Stimulated activated memory B cell treated with anti-CD40 and anti-IgM and Interleukin-4, amounts not matched to agents 10 μg/mL and 1 μg/mL and 100 μg/mL, for 72 hours (primary cell): ENCODE data around the gene MYPN.

Experiments used
- ATAC-seq: fragments of 150-1000 bp; cut with Tn5 transposase; 2 replicates; pipeline ENCODE4 v1.10.0; 2021
- H3K27ac Mint-ChIP-seq: one replicate; pipeline ENCODE4 v1.8.0; 2022; ENCODE audit warnings: mild to moderate bottlenecking, mixed read lengths
- H3K27me3 Mint-ChIP-seq: one replicate; pipeline ENCODE4 v1.8.0; 2022; ENCODE audit warnings: mixed read lengths
- H3K36me3 Mint-ChIP-seq: one replicate; pipeline ENCODE4 v1.8.0; 2022; ENCODE audit warnings: mixed read lengths
- H3K4me1 Mint-ChIP-seq: one replicate; pipeline ENCODE4 v1.8.0; 2022; ENCODE audit warnings: mixed read lengths
- H3K4me3 Mint-ChIP-seq: one replicate; pipeline ENCODE4 v1.8.0; 2022; ENCODE audit warnings: mild to moderate bottlenecking, moderate library complexity, mixed read lengths
- H3K9me3 Mint-ChIP-seq: one replicate; pipeline ENCODE4 v1.8.0; 2022; ENCODE audit warnings: mixed read lengths

The MYPN gene

DNA sequence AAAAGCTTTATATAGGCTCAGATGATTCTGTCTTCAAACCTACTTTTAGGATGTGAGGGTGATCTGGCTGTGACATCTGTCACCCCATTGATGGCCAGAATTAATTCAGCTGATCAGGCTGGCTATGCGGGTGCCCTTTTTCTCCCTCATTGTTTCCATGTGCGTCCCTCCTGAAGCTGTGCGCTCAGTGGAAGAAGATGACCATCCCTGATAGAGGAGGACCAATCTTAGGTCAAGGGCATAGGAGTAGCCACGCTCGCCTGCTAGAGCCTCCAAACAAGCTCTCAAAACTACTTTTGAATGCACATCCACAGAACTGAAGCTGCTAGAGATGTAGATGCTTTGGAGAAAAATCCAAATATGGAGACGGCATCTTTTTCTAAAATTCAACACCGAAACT, 48.7 kb downstream of the MYPN start:
- ATAC-seq = no peak
- Mint-ChIP-seq H3K27me3 (no peaks in the 10 kb centered on the region), H3K27ac (no peak overlapping the region), H3K4me1 (no peaks in the 10 kb centered on the region), H3K9me3 (no peaks in the 10 kb centered on the region), H3K4me3 (no peak overlapping the region), H3K36me3 (no peaks in the 10 kb centered on the region)

DNA sequence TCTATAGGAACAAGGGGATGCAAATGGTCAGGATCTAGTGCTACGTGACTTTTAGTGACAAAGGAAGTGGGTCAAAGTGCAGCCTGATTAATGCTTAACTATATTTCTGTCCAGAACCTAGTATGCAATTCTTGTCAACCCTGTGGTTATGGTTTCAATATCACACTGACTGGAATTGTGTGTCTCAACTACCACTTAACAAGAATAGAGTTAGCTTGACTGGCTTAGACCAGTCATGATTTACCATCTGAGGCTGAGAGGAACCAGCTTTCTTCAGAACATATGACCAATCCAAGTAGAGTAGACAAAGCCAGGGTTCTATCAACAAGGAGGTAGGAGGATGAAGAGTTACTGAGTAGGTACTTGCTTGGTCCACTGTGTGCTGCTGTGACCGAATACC, 54.4 kb downstream of the MYPN start:
- peak; percentile 61 for ATAC-seq
- Mint-ChIP-seq H3K4me3 (no peak overlapping the region), H3K4me1 (no peaks in the 10 kb centered on the region), H3K27ac (no peak overlapping the region), H3K9me3 (no peaks in the 10 kb centered on the region), H3K27me3 (no peaks in the 10 kb centered on the region), H3K36me3 (no peaks in the 10 kb centered on the region)

DNA sequence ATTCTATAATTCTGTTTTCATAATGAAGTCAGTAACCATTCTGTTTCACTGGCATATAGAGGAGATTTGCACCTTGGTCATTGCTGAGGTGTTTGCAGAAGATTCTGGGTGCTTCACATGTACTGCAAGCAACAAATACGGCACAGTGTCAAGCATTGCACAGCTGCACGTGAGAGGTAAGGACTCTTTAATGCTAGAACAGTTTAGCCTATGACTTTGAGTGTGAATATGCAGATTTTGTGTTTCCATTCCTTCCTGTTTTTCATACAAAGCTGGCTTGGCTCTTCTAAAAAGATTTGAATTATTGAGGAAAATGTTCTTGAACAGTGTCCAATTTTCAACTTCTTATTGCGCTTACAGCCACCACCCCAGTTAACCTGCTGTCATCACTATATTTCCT, 56.4 kb downstream of the MYPN start:
- Mint-ChIP-seq H3K27me3 (no peaks in the 10 kb centered on the region), H3K4me3 (no peak overlapping the region), H3K36me3 (no peaks in the 10 kb centered on the region), H3K27ac (no peak overlapping the region), H3K9me3 (no peaks in the 10 kb centered on the region), H3K4me1 (no peaks in the 10 kb centered on the region)
- ATAC-seq = no peak

DNA sequence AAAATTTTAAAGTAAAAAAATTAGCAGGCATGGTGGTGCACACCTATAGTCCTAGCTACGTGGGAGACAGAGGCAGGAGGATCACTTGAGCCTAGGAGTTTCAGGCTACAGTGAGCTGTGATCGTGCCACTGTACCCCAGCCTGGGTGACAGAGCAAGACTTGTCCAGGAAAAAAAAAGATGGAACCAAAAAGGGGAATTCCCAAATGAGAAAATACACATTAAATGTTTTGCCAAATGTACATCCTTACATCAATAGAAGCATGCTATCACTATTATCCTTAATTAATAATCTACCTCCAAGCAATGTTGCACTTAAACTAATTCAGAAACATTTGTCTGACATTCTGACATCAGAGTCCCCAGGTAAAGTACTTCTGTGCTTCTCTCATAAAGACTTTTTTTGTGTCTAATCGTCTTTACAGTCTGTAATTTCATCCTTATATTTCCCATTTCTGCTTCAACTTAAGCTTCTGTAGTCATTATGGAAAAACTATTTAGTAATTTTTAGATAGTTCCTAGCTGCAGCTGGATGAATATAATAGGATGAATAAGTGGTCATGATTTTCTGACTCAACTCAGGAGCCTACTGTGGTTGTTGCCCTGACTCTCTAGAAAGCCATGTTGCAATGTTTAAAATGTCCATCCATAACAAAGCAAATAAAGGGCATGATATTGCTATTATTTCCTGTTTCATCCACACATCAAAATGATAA, 57.7 kb downstream of the MYPN start:
- Mint-ChIP-seq H3K4me1 (no peaks in the 10 kb centered on the region), H3K4me3 (no peak overlapping the region), H3K27me3 (no peaks in the 10 kb centered on the region), H3K27ac (no peak overlapping the region), H3K9me3 (no peaks in the 10 kb centered on the region), H3K36me3 (no peaks in the 10 kb centered on the region)
- no peak for ATAC-seq

DNA sequence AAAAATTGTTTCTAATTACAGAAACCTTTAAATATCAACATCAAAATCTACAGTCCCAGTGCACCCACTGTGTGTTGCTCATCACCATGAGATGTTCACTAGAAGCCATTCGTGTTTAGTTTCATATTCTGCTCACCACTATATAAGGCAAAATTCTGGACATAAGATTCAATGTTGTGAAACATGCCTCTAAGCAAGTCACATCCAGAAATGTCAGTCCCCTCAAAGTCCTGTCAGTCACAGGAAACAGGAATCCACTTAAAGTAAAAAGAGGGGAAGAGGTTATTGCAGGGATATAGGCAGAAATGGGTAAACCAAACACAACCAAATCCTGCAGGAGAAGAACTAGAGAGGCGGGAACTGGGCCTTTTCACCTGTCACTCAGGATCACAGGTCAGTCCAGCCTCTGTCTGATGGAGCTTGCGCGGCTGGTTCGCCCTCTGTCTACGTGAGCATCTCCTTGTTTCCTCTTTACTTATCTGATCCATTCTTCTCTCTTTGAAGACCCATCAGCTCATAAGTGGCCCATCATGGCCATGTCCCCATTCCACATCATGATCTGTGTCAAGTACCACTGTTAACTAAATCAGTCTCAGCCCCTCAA, 58.4 kb downstream of the MYPN start:
- Mint-ChIP-seq H3K27ac (no peak overlapping the region), H3K27me3 (no peaks in the 10 kb centered on the region), H3K4me1 (peaks cover 5% of the 10 kb centered on the region), H3K4me3 (no peak overlapping the region), H3K9me3 (no peaks in the 10 kb centered on the region), H3K36me3 (no peaks in the 10 kb centered on the region)
- no peak for ATAC-seq

DNA sequence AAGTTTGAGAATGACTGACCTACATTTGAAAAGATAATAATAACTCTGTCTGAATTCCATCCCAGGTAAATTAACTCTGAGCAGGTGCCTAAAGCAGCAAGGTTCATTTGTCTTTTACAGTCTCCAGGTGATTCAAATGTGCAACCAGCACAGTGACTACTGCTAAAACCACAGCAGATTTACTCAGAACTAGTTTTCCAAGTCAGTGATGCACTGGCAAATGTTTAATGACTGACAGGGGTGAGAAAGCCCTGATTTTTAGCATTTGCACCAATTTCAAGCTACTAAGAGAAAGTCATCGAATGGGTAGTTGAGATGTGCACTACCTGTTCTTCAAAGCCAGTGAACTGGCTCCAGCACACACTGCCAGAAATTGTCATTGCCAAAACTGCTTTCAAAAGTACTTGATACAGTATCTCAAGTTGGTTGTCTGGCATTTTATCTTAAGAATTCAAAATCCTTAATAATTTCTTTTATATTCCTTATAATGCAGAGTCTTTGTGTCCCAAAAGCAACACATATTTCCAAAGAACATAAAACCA, 62.3 kb downstream of the MYPN start:
- Mint-ChIP-seq H3K27me3 (no peaks in the 10 kb centered on the region), H3K36me3 (no peaks in the 10 kb centered on the region), H3K9me3 (no peaks in the 10 kb centered on the region), H3K4me1 (peaks cover 5% of the 10 kb centered on the region), H3K4me3 (no peak overlapping the region), H3K27ac (no peak overlapping the region)
- no peak for ATAC-seq

DNA sequence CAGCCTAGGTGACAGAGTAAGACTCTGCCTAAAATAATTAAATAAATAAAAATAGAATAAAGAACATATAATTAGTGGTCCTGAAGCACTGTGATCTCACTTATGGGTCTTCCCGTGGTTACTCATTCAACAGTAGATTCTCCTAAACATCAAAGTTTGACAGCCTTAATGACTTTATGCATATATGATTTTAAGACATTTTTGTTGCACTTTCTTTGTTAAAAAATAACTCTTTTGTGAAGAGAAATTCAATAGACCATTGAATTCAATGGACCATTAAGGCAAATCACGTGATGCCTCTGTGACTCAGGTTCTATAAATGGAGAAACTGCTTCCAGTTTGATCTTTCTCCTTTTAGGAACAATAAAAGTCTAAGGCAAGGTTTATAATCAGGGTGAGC, 63.0 kb downstream of the MYPN start:
- no peak overlapping the region for H3K27ac Mint-ChIP-seq
- H3K9me3 Mint-ChIP-seq = no peaks in the 10 kb centered on the region
- no peak overlapping the region for H3K4me3 Mint-ChIP-seq
- no peaks in the 10 kb centered on the region for H3K36me3 Mint-ChIP-seq
- no peaks in the 10 kb centered on the region for H3K27me3 Mint-ChIP-seq
- ATAC-seq = no peak
- H3K4me1 Mint-ChIP-seq = peaks cover 5% of the 10 kb centered on the region

DNA sequence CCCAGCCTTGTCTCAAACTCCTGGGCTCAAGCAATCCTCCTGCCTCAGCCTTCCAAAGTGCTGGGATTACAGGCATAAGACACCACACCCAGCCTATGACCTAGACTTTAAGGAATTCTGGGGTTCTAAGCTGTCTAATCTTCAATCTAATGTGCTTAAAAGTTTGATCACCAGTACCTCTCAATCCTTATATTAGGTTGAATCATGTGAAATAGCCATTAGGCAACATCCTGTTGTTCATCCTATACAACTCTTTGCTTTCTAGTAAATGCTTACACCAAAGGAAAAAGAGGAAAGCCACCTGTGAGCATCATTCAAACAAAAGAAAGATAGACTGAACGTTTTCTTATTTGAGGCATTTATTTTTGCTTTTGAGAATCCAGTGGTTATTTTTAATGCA, 66.7 kb downstream of the MYPN start:
- no peaks in the 10 kb centered on the region for H3K27me3 Mint-ChIP-seq
- no peaks in the 10 kb centered on the region for H3K36me3 Mint-ChIP-seq
- H3K4me3 Mint-ChIP-seq = no peak overlapping the region
- peaks cover 5% of the 10 kb centered on the region for H3K4me1 Mint-ChIP-seq
- H3K9me3 Mint-ChIP-seq = no peaks in the 10 kb centered on the region
- ATAC-seq = no peak
- H3K27ac Mint-ChIP-seq = no peak overlapping the region

DNA sequence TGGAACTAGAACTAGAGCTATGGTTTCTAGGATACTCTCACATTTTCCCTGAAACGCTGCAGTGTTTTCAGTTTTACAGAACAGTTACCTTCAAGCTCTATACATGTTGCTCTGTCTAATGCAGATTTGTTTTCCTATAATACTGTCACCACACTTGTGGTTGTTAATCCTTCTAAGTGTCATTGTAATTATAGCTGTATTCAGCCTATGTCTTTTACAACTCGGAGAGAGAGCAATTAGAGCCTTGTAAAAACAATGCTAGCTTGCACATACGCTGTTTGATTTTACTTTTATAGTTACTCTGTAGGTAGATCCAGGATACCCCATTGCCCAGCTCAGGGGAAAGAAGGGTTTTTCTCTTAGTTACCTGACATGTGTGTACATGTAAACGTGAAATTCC, 67.5 kb downstream of the MYPN start:
- H3K4me1 Mint-ChIP-seq = peaks cover 5% of the 10 kb centered on the region
- no peak for ATAC-seq
- H3K4me3 Mint-ChIP-seq = no peak overlapping the region
- H3K27me3 Mint-ChIP-seq = no peaks in the 10 kb centered on the region
- H3K27ac Mint-ChIP-seq = no peak overlapping the region
- H3K36me3 Mint-ChIP-seq = no peaks in the 10 kb centered on the region
- H3K9me3 Mint-ChIP-seq = no peaks in the 10 kb centered on the region

DNA sequence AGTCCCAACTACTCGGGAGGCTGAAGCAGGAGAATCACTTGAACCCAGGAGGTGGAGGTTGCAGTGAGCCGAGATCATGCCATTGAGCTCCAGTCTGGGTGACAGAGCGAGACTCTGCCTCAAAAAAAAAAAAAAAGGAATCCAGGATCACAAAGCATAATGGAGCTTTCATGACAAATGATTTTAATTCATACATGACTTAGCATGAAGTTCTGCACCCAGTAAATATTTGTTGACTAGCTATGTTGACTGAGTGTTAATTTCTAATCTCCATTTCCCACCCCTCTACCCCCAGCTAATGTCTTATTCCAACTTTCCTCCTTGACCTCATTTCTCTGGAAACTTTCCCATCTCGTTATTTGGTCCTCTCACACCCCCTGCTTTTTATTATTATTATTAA, 69.3 kb downstream of the MYPN start:
- Mint-ChIP-seq H3K4me1 (no peaks in the 10 kb centered on the region), H3K27ac (no peak overlapping the region), H3K27me3 (no peaks in the 10 kb centered on the region), H3K4me3 (no peak overlapping the region), H3K9me3 (no peaks in the 10 kb centered on the region), H3K36me3 (no peaks in the 10 kb centered on the region)
- ATAC-seq = no peak

DNA sequence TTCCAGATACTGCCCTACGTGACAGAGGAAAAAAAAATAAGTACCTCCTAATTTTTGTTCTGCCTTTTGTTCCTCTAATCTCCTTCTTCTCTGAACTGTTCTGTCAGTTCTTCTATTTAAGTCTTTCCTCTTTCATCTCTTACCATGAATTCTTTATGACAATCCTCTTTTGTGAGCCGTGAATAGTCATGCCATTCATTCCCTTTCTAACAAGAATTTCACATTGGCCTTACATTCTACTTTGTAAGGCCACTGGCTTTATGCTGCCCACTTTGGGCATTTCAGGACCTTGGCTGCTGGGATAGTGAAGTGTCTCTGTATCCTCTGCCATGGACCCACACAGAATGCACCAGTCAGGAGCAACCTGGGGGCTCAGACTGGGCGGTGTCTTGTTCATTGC, 69.7 kb downstream of the MYPN start:
- ATAC-seq = no peak
- no peaks in the 10 kb centered on the region for H3K36me3 Mint-ChIP-seq
- H3K27ac Mint-ChIP-seq = no peak overlapping the region
- no peaks in the 10 kb centered on the region for H3K9me3 Mint-ChIP-seq
- no peaks in the 10 kb centered on the region for H3K4me1 Mint-ChIP-seq
- peaks cover under 1% of the 10 kb centered on the region for H3K27me3 Mint-ChIP-seq
- H3K4me3 Mint-ChIP-seq = no peak overlapping the region

DNA sequence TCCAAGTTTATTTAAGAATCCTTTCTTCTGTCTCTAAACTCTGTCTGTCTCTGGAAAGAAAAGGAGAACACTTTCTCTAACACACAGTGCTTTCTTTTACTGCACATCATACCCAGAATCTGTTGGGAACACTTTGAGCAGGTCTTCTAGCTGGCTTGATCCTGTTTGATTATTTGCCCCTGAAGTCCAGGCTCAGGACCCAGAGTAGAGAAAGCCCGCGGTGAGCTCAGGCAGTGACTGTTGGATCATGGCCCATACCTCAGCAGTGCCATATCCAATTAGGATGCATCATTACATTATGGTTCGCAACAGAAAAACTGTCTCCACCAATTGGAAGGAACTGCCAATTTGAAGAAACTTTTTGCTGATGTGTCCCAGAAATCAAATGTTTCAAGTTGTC, 71.2 kb downstream of the MYPN start:
- Mint-ChIP-seq H3K27me3 (peaks cover 11% of the 10 kb centered on the region), H3K4me1 (no peaks in the 10 kb centered on the region), H3K27ac (no peak overlapping the region), H3K9me3 (no peaks in the 10 kb centered on the region), H3K4me3 (no peak overlapping the region), H3K36me3 (no peaks in the 10 kb centered on the region)
- no peak for ATAC-seq

DNA sequence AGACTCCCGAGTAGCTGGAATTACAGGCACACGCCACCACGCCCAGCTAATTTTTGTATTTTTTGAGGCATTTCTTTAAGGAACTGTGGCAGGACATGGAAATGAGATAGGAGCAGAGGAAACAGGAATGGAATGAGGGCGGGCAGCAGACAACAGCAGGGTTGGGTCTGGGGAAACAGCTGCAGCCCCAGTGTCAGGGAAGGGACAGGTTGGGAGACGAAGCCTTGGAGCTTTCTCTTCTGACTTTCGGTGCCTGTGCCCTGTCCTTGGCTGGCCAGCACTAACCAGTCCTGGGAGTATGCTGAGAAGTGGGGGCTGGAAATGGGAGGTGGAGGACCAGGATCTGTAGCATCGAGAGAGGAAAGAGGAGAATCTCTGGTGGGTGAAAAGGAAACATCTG, 75.3 kb downstream of the MYPN start:
- H3K27ac Mint-ChIP-seq = no peak overlapping the region
- peaks cover 21% of the 10 kb centered on the region for H3K27me3 Mint-ChIP-seq
- no peak for ATAC-seq
- no peak overlapping the region for H3K4me3 Mint-ChIP-seq
- H3K9me3 Mint-ChIP-seq = no peaks in the 10 kb centered on the region
- no peaks in the 10 kb centered on the region for H3K36me3 Mint-ChIP-seq
- H3K4me1 Mint-ChIP-seq = no peaks in the 10 kb centered on the region

DNA sequence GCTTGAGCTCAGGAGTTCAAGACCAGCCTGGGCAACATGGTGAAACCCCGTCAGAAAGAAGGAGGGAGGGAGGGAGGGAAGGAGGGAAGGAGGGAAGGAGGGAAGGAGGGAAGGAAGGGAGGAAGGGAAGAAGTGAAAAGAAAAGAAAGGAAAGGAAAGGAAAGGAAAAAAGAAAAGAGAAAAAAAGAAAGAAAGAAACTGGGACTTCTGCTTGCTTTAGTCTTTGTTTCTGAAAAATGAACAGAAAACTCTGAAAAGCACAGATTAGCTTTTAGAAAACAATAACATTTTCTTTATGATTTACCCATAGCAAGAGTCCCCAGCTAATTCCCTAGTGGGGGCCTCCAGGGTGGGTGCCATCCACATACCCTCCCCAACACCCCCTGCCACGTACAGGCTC, 75.8 kb downstream of the MYPN start:
- H3K36me3 Mint-ChIP-seq = no peaks in the 10 kb centered on the region
- H3K27me3 Mint-ChIP-seq = peaks cover 21% of the 10 kb centered on the region
- no peaks in the 10 kb centered on the region for H3K4me1 Mint-ChIP-seq
- no peak for ATAC-seq
- H3K9me3 Mint-ChIP-seq = no peaks in the 10 kb centered on the region
- no peak overlapping the region for H3K4me3 Mint-ChIP-seq
- H3K27ac Mint-ChIP-seq = no peak overlapping the region

DNA sequence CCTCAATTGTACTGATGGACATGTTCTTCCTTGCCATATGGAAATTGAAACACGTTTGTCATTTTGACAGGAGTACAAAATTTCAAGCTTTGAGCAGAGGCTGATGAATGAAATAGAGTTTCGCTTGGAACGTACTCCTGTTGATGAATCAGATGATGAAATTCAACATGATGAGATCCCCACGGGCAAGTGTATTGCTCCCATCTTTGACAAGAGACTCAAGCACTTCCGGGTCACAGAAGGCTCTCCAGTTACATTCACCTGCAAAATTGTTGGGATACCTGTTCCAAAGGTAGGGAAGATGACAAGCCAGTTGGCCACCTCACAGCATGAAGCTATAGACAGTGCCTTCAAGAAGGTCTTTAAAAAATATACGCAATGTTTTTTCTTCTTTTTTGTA, 79.5 kb downstream of the MYPN start:
- no peak overlapping the region for H3K27ac Mint-ChIP-seq
- H3K4me3 Mint-ChIP-seq = no peak overlapping the region

DNA sequence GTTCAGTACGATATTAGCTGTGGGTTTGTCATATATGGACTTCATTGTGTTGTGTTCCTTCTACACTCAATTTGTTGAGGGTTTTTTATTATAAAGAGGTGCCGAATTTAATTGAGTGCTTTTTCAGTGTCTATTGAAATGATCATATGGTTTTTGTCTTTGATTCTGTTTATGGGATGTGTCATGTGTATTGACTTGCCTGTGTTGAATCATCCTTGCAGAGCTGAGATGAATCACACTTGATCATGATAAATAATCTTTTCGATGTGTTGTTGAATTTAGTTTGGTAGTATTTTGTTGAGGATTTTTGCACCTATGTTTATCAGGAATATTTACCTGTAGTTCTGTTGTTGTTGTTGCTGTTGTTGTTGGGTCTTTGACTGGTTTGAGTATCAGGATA, 82.8 kb downstream of the MYPN start:
- ATAC-seq = no peak
- Mint-ChIP-seq H3K9me3 (peaks cover 5% of the 10 kb centered on the region), H3K27me3 (peaks cover 23% of the 10 kb centered on the region), H3K36me3 (no peaks in the 10 kb centered on the region), H3K4me1 (no peaks in the 10 kb centered on the region), H3K4me3 (no peak overlapping the region), H3K27ac (no peak overlapping the region)

More for the DNA sequence above, 79.5 kb downstream of the MYPN start:
- H3K9me3 Mint-ChIP-seq = peaks cover 5% of the 10 kb centered on the region
- no peaks in the 10 kb centered on the region for H3K36me3 Mint-ChIP-seq
- peaks cover 40% of the 10 kb centered on the region for H3K27me3 Mint-ChIP-seq
- H3K4me1 Mint-ChIP-seq = no peaks in the 10 kb centered on the region
- ATAC-seq = no peak
